H1 (cell line): ENCODE data around the gene ELL. TPM values are rescaled to one million over a fixed set of nuclear protein-coding genes. Genes with fewer than 3 reads are reported as not detected.

Experiments
- POLR2AphosphoS5 ChIP-seq: IDR thresholded peaks from 2 replicates; pipeline ENCODE4 v1.6.1; 2011; ENCODE audit warnings: low read depth, low read length
- polyA plus RNA-seq, 7 experiments: library from polyadenylated mRNA; depleted of rRNA in 3 of 7; stranded (reverse) in 5 of 7; unstranded in 2 of 7; fragments of >200 nt in 5 of 7; fragments of 200-250 nt in 2 of 7; gene quantifications; 1 replicate in 5 of 7; 2 replicates in 1 of 7; 4 replicates in 1 of 7; pipeline versions ENCODE4 v1.2.1 to v1.2.3, GENCODE V29; 2011 to 2013; ENCODE audit warnings: missing spikeins in 2 of 7, mixed read lengths in 2 of 7
- total RNA-seq: library from RNA; stranded (reverse); fragmentation: NEBNext Ultra II Directional; extraction: Animal tissue kit (Norgen Biotek cat#: 25700); gene quantifications from 2 replicates; pipeline ENCODE4 v1.2.1, GENCODE V29; 2021

The ELL gene
- total and polyA plus RNA-seq, 2 of the 8 experiments (the other 6 are each of a cell fraction or from before 2014, with no cell fraction given), result 5.2 to 10.5 TPM

DNA sequence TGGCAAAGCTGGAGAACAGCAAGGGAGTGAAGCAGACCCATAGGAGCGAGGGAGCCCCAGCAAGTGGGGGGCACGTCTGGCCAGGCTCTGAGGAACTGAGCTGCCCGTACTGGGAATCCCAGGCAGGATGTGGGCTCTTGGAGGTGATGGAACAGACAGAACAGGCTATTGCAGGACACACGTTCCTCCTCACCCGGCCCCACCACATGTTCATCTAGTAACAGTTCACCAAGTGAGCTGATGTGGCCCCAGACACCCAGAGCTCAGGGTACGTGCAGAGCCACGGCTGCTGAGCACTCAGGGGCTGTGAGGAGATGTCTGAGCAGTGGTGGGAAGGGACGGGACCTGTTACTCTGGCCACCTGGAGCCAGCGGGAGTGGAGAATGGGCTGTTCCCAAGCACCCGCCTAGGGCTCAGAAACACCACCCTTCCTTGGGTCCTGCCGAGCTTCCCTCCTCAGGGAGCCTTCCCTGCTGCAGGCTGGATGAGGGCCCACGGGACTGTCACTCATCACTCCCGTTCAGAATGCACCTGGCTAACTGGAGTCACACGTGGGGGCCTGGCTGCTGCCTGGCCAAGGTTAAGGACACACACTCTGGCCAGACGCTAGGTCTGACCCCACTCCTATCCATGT, 18.4 kb downstream of the ELL start (continued):
- no peak for TF ChIP-seq POLR2AphosphoS5
